Mesothelial cell of epicardium (in vitro differentiated cells): ENCODE data around the gene LRPPRC. TPM values are rescaled to one million over a fixed set of nuclear protein-coding genes. Genes with fewer than 3 reads are reported as not detected.

Experiments used
- DNase-seq, 2 experiments: peaks; one replicate each; pipeline ENCODE4 v3.0.0; 2021; ENCODE audit warnings: low spot score in 2 of 2; ENCODE audit not compliant: unreplicated experiment in 2 of 2
- H3K27ac Mint-ChIP-seq: 2 replicates; pipeline ENCODE4 v1.8.0; 2021; ENCODE audit warnings: mixed read lengths
- H3K27me3 Mint-ChIP-seq: 2 replicates; pipeline ENCODE4 v1.8.0; 2021; ENCODE audit warnings: low read depth, mixed read lengths
- H3K36me3 Mint-ChIP-seq: 2 replicates; pipeline ENCODE4 v1.8.0; 2021; ENCODE audit warnings: mixed read lengths
- H3K4me1 Mint-ChIP-seq: 2 replicates; pipeline ENCODE4 v1.8.0; 2021; ENCODE audit warnings: mixed read lengths
- H3K4me3 Mint-ChIP-seq: 2 replicates; pipeline ENCODE4 v1.8.0; 2021; ENCODE audit warnings: mild to moderate bottlenecking, moderate library complexity, mixed read lengths
- H3K9me3 Mint-ChIP-seq: 2 replicates; pipeline ENCODE4 v1.8.0; 2021; ENCODE audit warnings: mixed read lengths
- CTCF ChIP-seq: fragments of 200-600 bp; sonication (generic); IDR thresholded peaks from one replicate; pipeline ENCODE4 v1.5.0; 2021; ENCODE audit warnings: antibody characterized with exemption; ENCODE audit not compliant: unreplicated experiment
- total RNA-seq: library from RNA; stranded (reverse); gene quantifications from 3 replicates; pipeline ENCODE4 v1.2.1, GENCODE V29; 2021

LRPPRC gene
- total RNA-seq, 1 donor from 2014 or later, result 99.9 TPM

GRCh38 chr2:43977677-43978375 is 18.0 kb downstream of the LRPPRC start:
- H3K9me3 Mint-ChIP-seq, result no peaks in the 10 kb centered on the region
- no peak for DNase-seq
- no peaks in the 10 kb centered on the region for H3K4me1 Mint-ChIP-seq
- no peak overlapping the region for H3K4me3 Mint-ChIP-seq
- no peaks in the 10 kb centered on the region for H3K27me3 Mint-ChIP-seq
- peaks cover 28% of the 10 kb centered on the region for H3K36me3 Mint-ChIP-seq
- no peak overlapping the region for H3K27ac Mint-ChIP-seq
- TF ChIP-seq CTCF, result no peak

- no peak for DNase-seq
- Mint-ChIP-seq H3K27ac (no peak overlapping the region), H3K9me3 (no peaks in the 10 kb centered on the region), H3K36me3 (peaks cover 39% of the 10 kb centered on the region), H3K4me3 (no peak overlapping the region), H3K4me1 (peaks cover 8% of the 10 kb centered on the region), H3K27me3 (no peaks in the 10 kb centered on the region)
- TF ChIP-seq CTCF, result no peak
Measured at GRCh38 chr2:43960921-43961320, 34.9 kb downstream of the LRPPRC start.

- Mint-ChIP-seq H3K9me3 (no peaks in the 10 kb centered on the region), H3K36me3 (peaks cover 44% of the 10 kb centered on the region), H3K27me3 (no peaks in the 10 kb centered on the region), H3K27ac (peak overlapping the region; percentile 55), H3K4me3 (no peak overlapping the region), H3K4me1 (peaks cover 8% of the 10 kb centered on the region)
- TF ChIP-seq CTCF, result no peak
- DNase-seq, result no peak
Measured at GRCh38 chr2:43958397-43959275, 37.2 kb downstream of the LRPPRC start.

- DNase-seq, result no peak
- Mint-ChIP-seq H3K27ac (no peak overlapping the region), H3K4me1 (no peaks in the 10 kb centered on the region), H3K9me3 (no peaks in the 10 kb centered on the region), H3K27me3 (no peaks in the 10 kb centered on the region), H3K4me3 (no peak overlapping the region), H3K36me3 (peaks cover 41% of the 10 kb centered on the region)
- peak; percentile 59 for TF ChIP-seq CTCF
Measured at GRCh38 chr2:43950383-43951008, 45.3 kb downstream of the LRPPRC start.

GRCh38 chr2:43948370-43948769 is 47.4 kb downstream of the LRPPRC start:
- H3K9me3 Mint-ChIP-seq, result no peaks in the 10 kb centered on the region
- no peak for TF ChIP-seq CTCF
- peaks cover 34% of the 10 kb centered on the region for H3K36me3 Mint-ChIP-seq
- no peak overlapping the region for H3K4me3 Mint-ChIP-seq
- H3K27me3 Mint-ChIP-seq, result no peaks in the 10 kb centered on the region
- no peaks in the 10 kb centered on the region for H3K4me1 Mint-ChIP-seq
- H3K27ac Mint-ChIP-seq, result no peak overlapping the region
- DNase-seq, result no peak
